Muscle of leg (tissue), 11 donors: ENCODE measurements around the gene ALLC. TPM values are rescaled to one million over a fixed set of nuclear protein-coding genes. Genes with fewer than 3 reads are reported as not detected.

Experiments used
- DNase-seq: peaks from one replicate; pipeline ENCODE4 v3.0.0; 2013
- H3K27ac ChIP-seq: one replicate; pipeline ENCODE4 v1.5.1; 2013; ENCODE audit warnings: mild to moderate bottlenecking, low read length, control low read depth
- H3K27me3 ChIP-seq: one replicate; pipeline ENCODE4 v1.6.1; 2013; ENCODE audit warnings: low read length; ENCODE audit not compliant: control insufficient read depth, insufficient read depth
- H3K36me3 ChIP-seq: one replicate; pipeline ENCODE4 v1.6.1; 2013; ENCODE audit warnings: low read length; ENCODE audit not compliant: control insufficient read depth, insufficient read depth
- H3K4me1 ChIP-seq: one replicate; pipeline ENCODE4 v1.6.1; 2013; ENCODE audit warnings: low read length; ENCODE audit not compliant: control insufficient read depth, insufficient read depth
- H3K4me3 ChIP-seq: one replicate; pipeline ENCODE4 v1.5.1; 2013; ENCODE audit warnings: low read length, control low read depth
- H3K9me3 ChIP-seq: replicated peaks from 2 replicates; pipeline ENCODE4 v1.6.1; 2013; ENCODE audit warnings: low read depth, low read length; ENCODE audit not compliant: control insufficient read depth
- WGBS: methylation state at CpG from one replicate; pipeline ENCODE4 v1.1.5; 2013; ENCODE audit warnings: missing lambda C conversion rate; ENCODE audit not compliant: insufficient coverage; 5-methylcytosine and 5-hydroxymethylcytosine counted together
- polyA plus RNA-seq, 8 donors: library from polyadenylated mRNA; unstranded; fragments of 120-200 nt; gene quantifications; one replicate each; pipeline versions ENCODE4 v1.2.1 to v1.2.3, GENCODE V29; 2013; ENCODE audit warnings: inconsistent platforms in 1 of 8, low replicate concordance in 1 of 8; ENCODE audit not compliant: insufficient read length in 8 of 8, insufficient read depth in 1 of 8
- total RNA-seq: library from RNA; stranded (reverse); fragments of 120-200 nt; gene quantifications from one replicate; pipeline ENCODE4 v1.2.4, GENCODE V29; 2013

The ALLC gene
- total and polyA plus RNA-seq, 9 donors, result 0.09 TPM; not detected in 8

GRCh38 chr2:3749201-3749600, 91.2 kb downstream of the ALLC start:
- H3K27me3 ChIP-seq, result peaks cover 2% of the 10 kb centered on the region
- no peaks in the 10 kb centered on the region for H3K9me3 ChIP-seq
- H3K36me3 ChIP-seq, result no peaks in the 10 kb centered on the region
- no peak for DNase-seq
- no peak overlapping the region for H3K4me3 ChIP-seq
- no peak overlapping the region for H3K27ac ChIP-seq
- no CpG with 5 or more reads among the region's 7 CpGs for WGBS
- H3K4me1 ChIP-seq, result peaks cover 11% of the 10 kb centered on the region

- no peaks in the 10 kb centered on the region for H3K9me3 ChIP-seq
- H3K4me3 ChIP-seq, result no peak overlapping the region
- H3K36me3 ChIP-seq, result no peaks in the 10 kb centered on the region
- peaks cover 11% of the 10 kb centered on the region for H3K4me1 ChIP-seq
- DNase-seq, result no peak
- 68% methylated on average over 6 of the region's 7 CpGs for WGBS
- peaks cover 2% of the 10 kb centered on the region for H3K27me3 ChIP-seq
- no peak overlapping the region for H3K27ac ChIP-seq
These were observed 93.3 kb downstream of the ALLC start for GRCh38 chr2:3751251-3751650.

GRCh38 chr2:3751806-3752205, 93.8 kb downstream of the ALLC start:
- Histone ChIP-seq H3K27me3 (peaks cover 2% of the 10 kb centered on the region), H3K4me1 (peaks cover 13% of the 10 kb centered on the region), H3K36me3 (no peaks in the 10 kb centered on the region), H3K4me3 (no peak overlapping the region), H3K9me3 (no peaks in the 10 kb centered on the region), H3K27ac (no peak overlapping the region)
- peak; percentile 47 for DNase-seq
- WGBS, result 15% methylated on average over 4 of the region's 5 CpGs

Other genes starting within 250 kb of the ALLC start
- 48.5 TPM for gene ADI1, start 138.7 kb upstream of the ALLC start, total RNA-seq
- 10 to 100 TPM; 50.5 to 66.1 (median 56.3) TPM for gene ADI1, start 138.7 kb upstream of the ALLC start, polyA plus RNA-seq
- gene RNASEH1, start 99.9 kb upstream of the ALLC start, total RNA-seq, result 17.2 TPM
- 10 to 100 TPM; 13.6 to 22.7 (median 20.1) TPM for gene RNASEH1, start 99.9 kb upstream of the ALLC start, polyA plus RNA-seq
- gene RPS7, start 82.9 kb upstream of the ALLC start, total RNA-seq, result 3,131 TPM
- 1,000 to 10,000 TPM; 1,830 to 2,403 (median 2,039) TPM for gene RPS7, start 82.9 kb upstream of the ALLC start, polyA plus RNA-seq
- gene COLEC11, start 63.1 kb upstream of the ALLC start, total RNA-seq, result 0.18 TPM
- gene COLEC11, start 63.1 kb upstream of the ALLC start, polyA plus RNA-seq, result 1 to 10 TPM in 1 of 8 donors, under 1 TPM in 6, not detected in 1; 0.14 to 1.3 (median 0.45) TPM
- gene DCDC2C, start 45.4 kb downstream of the ALLC start, total RNA-seq, result 0.18 TPM
- under 1 TPM in 5 of 8 donors, not detected in 3; 0.20 to 0.73 (median 0.38) TPM for gene DCDC2C, start 45.4 kb downstream of the ALLC start, polyA plus RNA-seq